Measurements from ENCODE around the gene BET1. TPM values are rescaled to one million over a fixed set of nuclear protein-coding genes. Genes with fewer than 3 reads are reported as not detected.

Gene BET1
- total RNA-seq, 4 donors from 2014 or later, result 12.7 to 37.0 (median 14.2) TPM

GRCh38 chr7:94003446-94004023 lies 620 bp downstream of the BET1 start:
- H3K27ac ChIP-seq, result peak overlapping the region; percentile 91
- no peak for DNase-seq (ENCODE audit: low spot score in 2 of 2)
- 5% methylated on average over 16 of the region's 16 CpGs for WGBS
- H3K36me3 ChIP-seq, result peaks cover under 1% of the 10 kb centered on the region
- H3K4me1 ChIP-seq, result peaks cover 24% of the 10 kb centered on the region
- no peaks in the 10 kb centered on the region for H3K9me3 ChIP-seq
- H3K4me3 ChIP-seq, result peak overlapping the region; percentile 89
- TF ChIP-seq EP300 (IDR thresholded peaks at IDR 0.05) (no peak), POLR2AphosphoS5 (IDR thresholded peaks at IDR 0.05) (no peak), POLR2A (IDR thresholded peaks at IDR 0.05) (no peak), CTCF (IDR thresholded peaks at IDR 0.05) (no peak)
- H3K27me3 ChIP-seq, result no peaks in the 10 kb centered on the region

GRCh38 chr7:94001396-94001795 lies 2.8 kb downstream of the BET1 start:
- H3K4me1 ChIP-seq, result peaks cover 24% of the 10 kb centered on the region
- H3K4me3 ChIP-seq, result no peak overlapping the region
- no peaks in the 10 kb centered on the region for H3K9me3 ChIP-seq
- H3K27ac ChIP-seq, result no peak overlapping the region
- WGBS, result 93% methylated on average over 1 of the region's 1 CpG
- peaks cover 9% of the 10 kb centered on the region for H3K36me3 ChIP-seq
- DNase-seq (ENCODE audit: low spot score in 2 of 2), result no peak
- H3K27me3 ChIP-seq, result no peaks in the 10 kb centered on the region
- TF ChIP-seq CTCF (IDR thresholded peaks at IDR 0.05) (no peak), POLR2A (IDR thresholded peaks at IDR 0.05) (no peak), POLR2AphosphoS5 (IDR thresholded peaks at IDR 0.05) (no peak), EP300 (IDR thresholded peaks at IDR 0.05) (no peak)

- peaks cover 27% of the 10 kb centered on the region for H3K36me3 ChIP-seq
- 94% methylated on average over 3 of the region's 3 CpGs for WGBS
- no peak overlapping the region for H3K27ac ChIP-seq
- no peak for DNase-seq (ENCODE audit: low spot score in 2 of 2)
- TF ChIP-seq EP300 (IDR thresholded peaks at IDR 0.05) (no peak), POLR2AphosphoS5 (IDR thresholded peaks at IDR 0.05) (no peak), POLR2A (IDR thresholded peaks at IDR 0.05) (no peak), CTCF (IDR thresholded peaks at IDR 0.05) (no peak)
- H3K4me1 ChIP-seq, result peaks cover 10% of the 10 kb centered on the region
- H3K27me3 ChIP-seq, result no peaks in the 10 kb centered on the region
- no peaks in the 10 kb centered on the region for H3K9me3 ChIP-seq
- H3K4me3 ChIP-seq, result no peak overlapping the region
Observed at GRCh38 chr7:93997868-93998267, 6.3 kb downstream of the BET1 start.

- peaks cover 18% of the 10 kb centered on the region for H3K36me3 ChIP-seq
- DNase-seq (ENCODE audit: low spot score in 2 of 2), result no peak
- TF ChIP-seq POLR2AphosphoS5 (IDR thresholded peaks at IDR 0.05) (no peak), POLR2A (IDR thresholded peaks at IDR 0.05) (no peak)
- H3K9me3 ChIP-seq, result no peaks in the 10 kb centered on the region
- no peaks in the 10 kb centered on the region for H3K4me1 ChIP-seq
- 89% methylated on average over 6 of the region's 6 CpGs for WGBS
- no peak overlapping the region for H3K4me3 ChIP-seq
- H3K27me3 ChIP-seq, result no peaks in the 10 kb centered on the region
- H3K27ac ChIP-seq, result no peak overlapping the region
Observed at GRCh38 chr7:93992421-93993110, 11.6 kb downstream of the BET1 start.

GRCh38 chr7:93987297-93987696 lies 16.9 kb downstream of the BET1 start:
- Histone ChIP-seq H3K4me3 (no peak overlapping the region), H3K27ac (no peak overlapping the region), H3K9me3 (no peaks in the 10 kb centered on the region), H3K36me3 (no peaks in the 10 kb centered on the region), H3K27me3 (no peaks in the 10 kb centered on the region), H3K4me1 (no peaks in the 10 kb centered on the region)
- 80% methylated on average over 3 of the region's 3 CpGs for WGBS
- no peak for TF ChIP-seq POLR2AphosphoS5 (IDR thresholded peaks at IDR 0.05)
- no peak for TF ChIP-seq CTCF (IDR thresholded peaks at IDR 0.05)
- TF ChIP-seq EP300 (IDR thresholded peaks at IDR 0.05), result no peak
- no peak for DNase-seq (ENCODE audit: low spot score in 2 of 2)

Data from suprapubic skin (tissue), 4 donors.